Measurements from ENCODE around the gene INPP5J.
A peak's percentile ranks its signal among the peaks of the same experiment; 100 is the strongest.

Gene INPP5J

GRCh38 chr22:31086703-31087330 lies 35.9 kb upstream of the INPP5J start:
- Histone ChIP-seq H3K27me3 (replicated peaks; ENCODE audit: control insufficient read depth, insufficient read depth, low read length) (no peaks in the 10 kb centered on the region), H3K4me3 (replicated peaks; ENCODE audit: low read depth, low read length) (no peak overlapping the region), H3K36me3 (ENCODE audit: control insufficient read depth, insufficient read depth, low read length) (peaks cover 1% of the 10 kb centered on the region; the same call in 1 of the 2 replicates)
- DNase-seq (ENCODE audit: extremely low read depth, insufficient read length) = no peak
- no peak for TF ChIP-seq CTCF (IDR thresholded peaks at IDR 0.05; ENCODE audit: insufficient read depth, low read length, poor library complexity, severe bottlenecking)

GRCh38 chr22:31087744-31088215 lies 35.0 kb upstream of the INPP5J start:
- Histone ChIP-seq H3K36me3 (ENCODE audit: control insufficient read depth, insufficient read depth, low read length) (peaks cover 6% of the 10 kb centered on the region), H3K27me3 (replicated peaks; ENCODE audit: control insufficient read depth, insufficient read depth, low read length) (no peaks in the 10 kb centered on the region), H3K4me3 (replicated peaks; ENCODE audit: low read depth, low read length) (no peak overlapping the region)
- no peak for TF ChIP-seq CTCF (IDR thresholded peaks at IDR 0.05; ENCODE audit: insufficient read depth, low read length, poor library complexity, severe bottlenecking)
- no peak for DNase-seq (ENCODE audit: extremely low read depth, insufficient read length)

GRCh38 chr22:31088233-31088986 lies 34.4 kb upstream of the INPP5J start:
- TF ChIP-seq CTCF (IDR thresholded peaks at IDR 0.05; ENCODE audit: insufficient read depth, low read length, poor library complexity, severe bottlenecking) = no peak
- Histone ChIP-seq H3K4me3 (replicated peaks; ENCODE audit: low read depth, low read length) (no peak overlapping the region), H3K36me3 (ENCODE audit: control insufficient read depth, insufficient read depth, low read length) (peaks cover 6% of the 10 kb centered on the region), H3K27me3 (replicated peaks; ENCODE audit: control insufficient read depth, insufficient read depth, low read length) (no peaks in the 10 kb centered on the region)
- no peak for DNase-seq (ENCODE audit: extremely low read depth, insufficient read length)

GRCh38 chr22:31089160-31090100 lies 33.3 kb upstream of the INPP5J start:
- Histone ChIP-seq H3K36me3 (ENCODE audit: control insufficient read depth, insufficient read depth, low read length) (peaks cover 6% of the 10 kb centered on the region), H3K4me3 (replicated peaks; ENCODE audit: low read depth, low read length) (no peak overlapping the region), H3K27me3 (replicated peaks; ENCODE audit: control insufficient read depth, insufficient read depth, low read length) (no peaks in the 10 kb centered on the region)
- DNase-seq (ENCODE audit: extremely low read depth, insufficient read length) = peak; percentile 46
- peak; percentile 89 for TF ChIP-seq CTCF (IDR thresholded peaks at IDR 0.05; ENCODE audit: insufficient read depth, low read length, poor library complexity, severe bottlenecking)

GRCh38 chr22:31090217-31091085 lies 32.3 kb upstream of the INPP5J start:
- H3K36me3 ChIP-seq (ENCODE audit: control insufficient read depth, insufficient read depth, low read length) = peaks cover 6% of the 10 kb centered on the region
- DNase-seq (ENCODE audit: extremely low read depth, insufficient read length) = no peak
- no peaks in the 10 kb centered on the region for H3K27me3 ChIP-seq (replicated peaks; ENCODE audit: control insufficient read depth, insufficient read depth, low read length)
- no peak for TF ChIP-seq CTCF (IDR thresholded peaks at IDR 0.05; ENCODE audit: insufficient read depth, low read length, poor library complexity, severe bottlenecking)
- H3K4me3 ChIP-seq (replicated peaks; ENCODE audit: low read depth, low read length) = no peak overlapping the region
